Testis (tissue), 3 donors: ENCODE results near the gene PTGDR2. TPM values are rescaled to one million over a fixed set of nuclear protein-coding genes. Genes with fewer than 3 reads are reported as not detected.

Experiments used
- DNase-seq: peaks from one replicate; pipeline ENCODE4 v3.0.0-alpha.2; 2019
- H3K27ac ChIP-seq, 2 donors: fragments of 200-600 bp; sonication (generic); one replicate each; pipeline ENCODE4 v1.5.1; 2019
- H3K27me3 ChIP-seq: fragments of 200-600 bp; sonication (generic); one replicate; pipeline ENCODE4 v1.5.1; 2019
- H3K36me3 ChIP-seq: fragments of 200-600 bp; sonication (generic); one replicate; pipeline ENCODE4 v1.5.1; 2017; ENCODE audit warnings: low read depth; ENCODE audit errors: missing control alignments
- H3K4me1 ChIP-seq: fragments of 200-600 bp; sonication (generic); one replicate; pipeline ENCODE4 v1.5.1; 2019
- H3K4me3 ChIP-seq, 2 donors: fragments of 200-600 bp; sonication (generic); one replicate each; pipeline ENCODE4 v1.5.1; 2017 to 2019
- H3K9me3 ChIP-seq: fragments of 200-600 bp; sonication (generic); one replicate; pipeline ENCODE4 v1.5.1; 2017
- POLR2A ChIP-seq: fragments of 450-650 bp; IDR thresholded peaks from one replicate; pipeline ENCODE4 v1.6.1; 2017; ENCODE audit warnings: antibody characterized with exemption, mild to moderate bottlenecking, moderate library complexity
- WGBS, 2 donors: methylation state at CpG; one replicate each; pipeline ENCODE4 v1.1.5; 2018; 5-methylcytosine and 5-hydroxymethylcytosine counted together
- intact Hi-C: fragments of 100-400 bp; cut with DNase I; formaldehyde crosslinking; loops from one replicate; pipeline ENCODE4 v1.15.1; 2023; ENCODE audit warnings: low total_unique reads
- polyA plus RNA-seq: library from polyadenylated mRNA; stranded (reverse); fragments of 350-450 nt; fragmentation: Illumina TruSeq; extraction: RNeasy Lipid Tissue Mini Kit (QIAGEN cat#74804); gene quantifications from one replicate; pipeline ENCODE4 v1.2.3, GENCODE V29; 2014; ENCODE audit warnings: low read depth, low replicate concordance; ENCODE audit not compliant: insufficient read depth
- total RNA-seq, 2 donors: library from RNA; depleted of rRNA; stranded (reverse); fragments of >200 nt; gene quantifications; one replicate each; pipeline ENCODE4 v1.2.3, GENCODE V29; 2016
- TF ChIP-seq, protein P1 (sequence below), 3 experiments: fragments of 450-650 bp in 2 of 3; fragments of 200-600 bp in 1 of 3; sonication (generic) in 1 of 3; IDR thresholded peaks; one replicate each; pipeline ENCODE4 v1.5.1; 2016 to 2019; ENCODE audit warnings: antibody characterized with exemption in 3 of 3, mild to moderate bottlenecking in 2 of 3, moderate library complexity in 1 of 3

Gene PTGDR2
- total and polyA plus RNA-seq, 3 donors from 2014 or later = 0.28 to 1.5 (median 0.81) TPM

- no peak for DNase-seq
- intact Hi-C loops = no loop called here
- peaks cover 11% of the 10 kb centered on the region for H3K4me1 ChIP-seq
- H3K36me3 ChIP-seq = no peaks in the 10 kb centered on the region
- no peaks in the 10 kb centered on the region for H3K27me3 ChIP-seq
- no peak for TF ChIP-seq POLR2A
- TF ChIP-seq, protein P1, sequence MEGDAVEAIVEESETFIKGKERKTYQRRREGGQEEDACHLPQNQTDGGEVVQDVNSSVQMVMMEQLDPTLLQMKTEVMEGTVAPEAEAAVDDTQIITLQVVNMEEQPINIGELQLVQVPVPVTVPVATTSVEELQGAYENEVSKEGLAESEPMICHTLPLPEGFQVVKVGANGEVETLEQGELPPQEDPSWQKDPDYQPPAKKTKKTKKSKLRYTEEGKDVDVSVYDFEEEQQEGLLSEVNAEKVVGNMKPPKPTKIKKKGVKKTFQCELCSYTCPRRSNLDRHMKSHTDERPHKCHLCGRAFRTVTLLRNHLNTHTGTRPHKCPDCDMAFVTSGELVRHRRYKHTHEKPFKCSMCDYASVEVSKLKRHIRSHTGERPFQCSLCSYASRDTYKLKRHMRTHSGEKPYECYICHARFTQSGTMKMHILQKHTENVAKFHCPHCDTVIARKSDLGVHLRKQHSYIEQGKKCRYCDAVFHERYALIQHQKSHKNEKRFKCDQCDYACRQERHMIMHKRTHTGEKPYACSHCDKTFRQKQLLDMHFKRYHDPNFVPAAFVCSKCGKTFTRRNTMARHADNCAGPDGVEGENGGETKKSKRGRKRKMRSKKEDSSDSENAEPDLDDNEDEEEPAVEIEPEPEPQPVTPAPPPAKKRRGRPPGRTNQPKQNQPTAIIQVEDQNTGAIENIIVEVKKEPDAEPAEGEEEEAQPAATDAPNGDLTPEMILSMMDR (IDR thresholded peaks at IDR 0.05) = no peak
- H3K9me3 ChIP-seq = no peaks in the 10 kb centered on the region
- no peak overlapping the region for H3K4me3 ChIP-seq
- 70 to 89% methylated on average over 4 to 7 of the region's 7 CpGs for WGBS, 2 donors
- H3K27ac ChIP-seq = no peak overlapping the region
Observed at GRCh38 chr11:60860943-60861342, 5.2 kb upstream of the PTGDR2 start.

GRCh38 chr11:60859616-60860250, 4.0 kb upstream of the PTGDR2 start:
- Histone ChIP-seq H3K4me1 (peaks cover 11% of the 10 kb centered on the region), H3K9me3 (no peaks in the 10 kb centered on the region), H3K4me3 (no peak overlapping the region), H3K27me3 (no peaks in the 10 kb centered on the region), H3K36me3 (no peaks in the 10 kb centered on the region), H3K27ac (no peak overlapping the region)
- no peak for TF ChIP-seq POLR2A
- WGBS, 2 donors = 83 to 92% methylated on average over 15 of the region's 15 CpGs
- intact Hi-C loops = no loop called here
- no peak for DNase-seq

DNA sequence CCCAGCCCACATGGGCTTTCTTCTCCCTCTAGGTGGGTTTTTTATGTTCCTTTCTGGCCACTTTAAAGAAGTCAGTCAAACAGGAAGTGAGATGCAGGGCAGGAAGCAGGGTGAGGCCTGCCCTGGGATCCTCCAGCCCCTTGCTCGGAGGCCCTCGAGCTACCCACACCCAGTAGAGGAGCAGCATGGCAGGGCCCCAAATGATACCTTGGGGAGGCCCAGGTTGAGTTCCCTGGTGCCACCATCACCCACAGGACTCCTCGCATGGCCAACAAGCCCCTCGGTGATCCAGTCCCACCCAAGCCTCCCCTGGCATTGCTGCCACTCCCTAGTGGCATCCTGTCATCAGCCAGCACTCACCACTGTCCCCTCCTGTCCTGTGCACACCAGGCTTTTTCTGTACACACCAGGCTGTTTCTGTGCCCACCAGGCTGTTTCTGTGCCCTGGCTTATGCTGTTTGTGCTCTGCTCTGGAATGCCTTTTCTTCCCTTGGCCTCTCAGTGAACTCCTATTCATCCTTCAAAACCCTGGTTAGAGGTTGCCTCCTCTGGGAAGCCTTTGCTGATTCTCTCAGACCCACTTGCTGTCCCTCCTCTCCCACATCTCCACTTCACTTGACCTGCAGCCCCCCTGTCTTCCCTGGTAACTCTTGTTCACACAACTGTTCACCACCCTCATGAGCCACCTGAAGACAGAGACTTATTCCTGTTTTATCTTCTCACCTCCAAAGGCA, 3.1 kb upstream of the PTGDR2 start:
- peaks cover 3% of the 10 kb centered on the region for H3K4me1 ChIP-seq
- intact Hi-C loops = no loop called here
- H3K36me3 ChIP-seq = no peaks in the 10 kb centered on the region
- DNase-seq = no peak
- no peak overlapping the region for H3K27ac ChIP-seq
- no peak overlapping the region for H3K4me3 ChIP-seq
- H3K27me3 ChIP-seq = no peaks in the 10 kb centered on the region
- 91 to 94% methylated on average over 4 of the region's 4 CpGs for WGBS, 2 donors
- no peaks in the 10 kb centered on the region for H3K9me3 ChIP-seq
- TF ChIP-seq POLR2A = no peak
- TF ChIP-seq, protein P1 (IDR thresholded peaks at IDR 0.05) = no peak

- intact Hi-C loops = no loop called here
- no peaks in the 10 kb centered on the region for H3K27me3 ChIP-seq
- 88 to 89% methylated on average over 8 of the region's 8 CpGs for WGBS, 2 donors
Observed at GRCh38 chr11:60858236-60858635, 2.5 kb upstream of the PTGDR2 start.

More at GRCh38 chr11:60858236-60858635, 2.5 kb upstream of the PTGDR2 start:
- Histone ChIP-seq H3K4me1 (no peaks in the 10 kb centered on the region), H3K36me3 (no peaks in the 10 kb centered on the region), H3K4me3 (no peak overlapping the region), H3K9me3 (no peaks in the 10 kb centered on the region), H3K27ac (no peak overlapping the region)
- TF ChIP-seq POLR2A = no peak
- TF ChIP-seq, protein P1 (IDR thresholded peaks at IDR 0.05) = no peak
- DNase-seq = no peak
